ENCODE measurements around the gene OR9I1. TPM values are rescaled to one million over a fixed set of nuclear protein-coding genes. Genes with fewer than 3 reads are reported as not detected.

The OR9I1 gene
- total RNA-seq, 1 donor from 2014 or later, result not detected

DNA sequence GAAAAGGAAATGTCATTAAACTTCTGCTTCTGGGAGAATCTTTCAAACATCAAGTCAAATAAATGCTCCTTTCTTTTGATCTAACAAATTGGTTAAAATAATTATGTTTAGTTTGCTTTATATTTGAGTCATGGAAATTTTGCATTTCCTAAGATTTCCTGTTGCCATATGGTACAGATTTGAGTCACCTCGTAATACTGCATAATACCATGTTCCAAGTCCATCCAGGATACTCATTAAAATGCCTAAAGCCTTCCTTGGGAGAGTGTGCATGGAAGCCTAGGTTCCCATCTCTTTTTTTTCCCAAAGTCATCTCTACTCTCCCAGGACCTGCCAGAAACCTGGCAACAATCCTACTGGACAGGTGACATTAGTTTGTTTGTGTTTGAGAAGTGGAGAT is 4.2 kb downstream of the OR9I1 start:
- Mint-ChIP-seq H3K4me1 (ENCODE audit: unreplicated experiment) (no peaks in the 10 kb centered on the region), H3K9me3 (ENCODE audit: unreplicated experiment) (no peaks in the 10 kb centered on the region), H3K36me3 (ENCODE audit: unreplicated experiment) (no peaks in the 10 kb centered on the region), H3K4me3 (ENCODE audit: unreplicated experiment) (no peak overlapping the region), H3K27ac (ENCODE audit: unreplicated experiment) (no peak overlapping the region), H3K27me3 (ENCODE audit: unreplicated experiment) (no peaks in the 10 kb centered on the region)
- TF ChIP-seq, protein P1, sequence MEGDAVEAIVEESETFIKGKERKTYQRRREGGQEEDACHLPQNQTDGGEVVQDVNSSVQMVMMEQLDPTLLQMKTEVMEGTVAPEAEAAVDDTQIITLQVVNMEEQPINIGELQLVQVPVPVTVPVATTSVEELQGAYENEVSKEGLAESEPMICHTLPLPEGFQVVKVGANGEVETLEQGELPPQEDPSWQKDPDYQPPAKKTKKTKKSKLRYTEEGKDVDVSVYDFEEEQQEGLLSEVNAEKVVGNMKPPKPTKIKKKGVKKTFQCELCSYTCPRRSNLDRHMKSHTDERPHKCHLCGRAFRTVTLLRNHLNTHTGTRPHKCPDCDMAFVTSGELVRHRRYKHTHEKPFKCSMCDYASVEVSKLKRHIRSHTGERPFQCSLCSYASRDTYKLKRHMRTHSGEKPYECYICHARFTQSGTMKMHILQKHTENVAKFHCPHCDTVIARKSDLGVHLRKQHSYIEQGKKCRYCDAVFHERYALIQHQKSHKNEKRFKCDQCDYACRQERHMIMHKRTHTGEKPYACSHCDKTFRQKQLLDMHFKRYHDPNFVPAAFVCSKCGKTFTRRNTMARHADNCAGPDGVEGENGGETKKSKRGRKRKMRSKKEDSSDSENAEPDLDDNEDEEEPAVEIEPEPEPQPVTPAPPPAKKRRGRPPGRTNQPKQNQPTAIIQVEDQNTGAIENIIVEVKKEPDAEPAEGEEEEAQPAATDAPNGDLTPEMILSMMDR (IDR thresholded peaks at IDR 0.05), result no peak
- no peak for DNase-seq (ENCODE audit: extremely low spot score, unreplicated experiment)

DNA sequence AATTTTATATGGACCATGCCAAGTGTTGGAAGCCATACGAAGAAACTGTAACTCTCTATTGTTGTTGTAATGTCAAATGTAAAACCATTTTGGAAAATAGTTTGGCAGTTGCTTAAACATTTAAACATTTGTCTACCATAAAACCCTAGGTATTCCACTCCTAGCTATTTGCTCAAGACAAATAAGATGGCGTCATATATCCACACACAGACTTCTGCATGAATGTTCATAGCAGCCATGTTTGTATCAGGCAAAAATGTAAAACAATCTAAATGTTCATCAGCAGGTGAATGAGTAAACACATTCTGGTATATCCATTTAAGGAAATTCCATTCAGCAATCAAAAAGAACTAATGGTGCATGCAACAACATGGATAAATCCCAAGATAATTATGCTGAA is 27.9 kb downstream of the OR9I1 start:
- Mint-ChIP-seq H3K4me3 (ENCODE audit: unreplicated experiment) (no peak overlapping the region), H3K36me3 (ENCODE audit: unreplicated experiment) (no peaks in the 10 kb centered on the region), H3K4me1 (ENCODE audit: unreplicated experiment) (no peaks in the 10 kb centered on the region), H3K27ac (ENCODE audit: unreplicated experiment) (no peak overlapping the region), H3K9me3 (ENCODE audit: unreplicated experiment) (peaks cover 4% of the 10 kb centered on the region), H3K27me3 (ENCODE audit: unreplicated experiment) (no peaks in the 10 kb centered on the region)
- TF ChIP-seq, protein P1 (IDR thresholded peaks at IDR 0.05), result no peak
- no peak for DNase-seq (ENCODE audit: extremely low spot score, unreplicated experiment)

DNA sequence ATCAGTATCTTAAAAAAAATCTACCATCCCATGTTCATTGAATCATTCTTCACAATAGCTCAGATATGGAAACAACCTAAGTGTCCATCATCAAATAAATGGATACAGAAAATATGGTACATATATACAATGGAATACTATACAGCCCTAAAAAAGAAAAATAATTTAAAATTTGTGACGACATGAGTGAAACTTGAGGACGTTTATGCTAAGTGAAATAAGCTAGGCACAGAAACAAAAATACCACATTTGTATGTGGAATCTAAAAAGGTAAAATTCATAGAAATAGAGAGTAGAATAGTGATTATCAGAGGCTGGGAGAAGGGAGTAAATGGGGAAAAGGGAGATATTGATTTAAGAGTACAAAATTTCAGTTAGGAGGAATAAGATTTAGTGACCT is 38.8 kb downstream of the OR9I1 start:
- Mint-ChIP-seq H3K36me3 (ENCODE audit: unreplicated experiment) (no peaks in the 10 kb centered on the region), H3K27me3 (ENCODE audit: unreplicated experiment) (no peaks in the 10 kb centered on the region), H3K4me3 (ENCODE audit: unreplicated experiment) (no peak overlapping the region), H3K27ac (ENCODE audit: unreplicated experiment) (no peak overlapping the region), H3K9me3 (ENCODE audit: unreplicated experiment) (peaks cover 4% of the 10 kb centered on the region), H3K4me1 (ENCODE audit: unreplicated experiment) (no peaks in the 10 kb centered on the region)
- DNase-seq (ENCODE audit: extremely low spot score, unreplicated experiment), result no peak
- TF ChIP-seq, protein P1 (IDR thresholded peaks at IDR 0.05), result no peak

DNA sequence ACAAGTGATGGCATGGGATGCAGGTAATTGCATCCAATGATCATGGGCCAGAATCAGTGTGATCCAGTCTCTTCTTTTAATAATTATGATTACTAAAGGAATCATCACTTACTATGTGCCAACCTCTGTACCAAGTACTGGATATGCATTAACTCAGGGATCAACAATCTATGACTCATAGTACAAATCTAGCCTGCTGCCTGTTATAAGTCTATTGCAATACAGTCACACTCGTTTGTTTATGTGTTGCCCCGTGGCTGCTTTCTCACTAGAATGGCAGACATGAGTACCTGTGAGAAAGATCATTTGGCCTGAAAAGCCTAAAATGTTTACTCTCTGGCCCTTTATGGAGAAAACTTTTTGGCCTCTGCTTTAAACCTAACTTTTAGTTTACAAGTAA is 49.5 kb downstream of the OR9I1 start:
- Mint-ChIP-seq H3K27ac (ENCODE audit: unreplicated experiment) (no peak overlapping the region), H3K4me1 (ENCODE audit: unreplicated experiment) (no peaks in the 10 kb centered on the region), H3K27me3 (ENCODE audit: unreplicated experiment) (no peaks in the 10 kb centered on the region), H3K4me3 (ENCODE audit: unreplicated experiment) (no peak overlapping the region), H3K9me3 (ENCODE audit: unreplicated experiment) (peaks cover 5% of the 10 kb centered on the region), H3K36me3 (ENCODE audit: unreplicated experiment) (no peaks in the 10 kb centered on the region)
- no peak for DNase-seq (ENCODE audit: extremely low spot score, unreplicated experiment)
- TF ChIP-seq, protein P1 (IDR thresholded peaks at IDR 0.05), result no peak

DNA sequence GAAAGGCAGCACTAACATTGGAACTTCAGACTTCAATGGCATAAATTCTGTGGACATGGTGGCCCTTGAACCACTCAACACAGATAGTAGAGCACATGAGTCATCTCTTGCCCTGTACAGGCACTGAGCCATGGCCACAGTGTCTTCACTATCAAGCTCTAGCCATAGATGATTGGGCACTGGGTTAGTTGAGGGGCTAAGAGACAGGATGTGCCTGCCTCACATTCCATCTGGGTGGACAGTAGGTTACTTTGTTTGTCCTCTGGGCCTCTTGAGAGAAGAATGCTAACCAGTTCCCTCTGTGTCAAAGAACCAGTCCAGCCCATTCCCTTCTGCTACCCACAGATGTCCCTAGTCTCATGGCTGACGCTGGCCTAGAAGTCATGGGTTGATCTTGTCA is 54.7 kb downstream of the OR9I1 start:
- Mint-ChIP-seq H3K27me3 (ENCODE audit: unreplicated experiment) (no peaks in the 10 kb centered on the region), H3K4me1 (ENCODE audit: unreplicated experiment) (no peaks in the 10 kb centered on the region), H3K27ac (ENCODE audit: unreplicated experiment) (no peak overlapping the region), H3K4me3 (ENCODE audit: unreplicated experiment) (no peak overlapping the region), H3K36me3 (ENCODE audit: unreplicated experiment) (no peaks in the 10 kb centered on the region), H3K9me3 (ENCODE audit: unreplicated experiment) (peaks cover 8% of the 10 kb centered on the region)
- TF ChIP-seq, protein P1 (IDR thresholded peaks at IDR 0.05), result no peak
- peak; percentile 53 for DNase-seq (ENCODE audit: extremely low spot score, unreplicated experiment)

Measured in osteocyte (in vitro differentiated cells).